ENCODE results near the gene RACK1. TPM values are rescaled to one million over a fixed set of nuclear protein-coding genes. Genes with fewer than 3 reads are reported as not detected.

The RACK1 gene
- total and polyA plus RNA-seq, 12 donors = 581 to 2,221 (median 640) TPM

DNA sequence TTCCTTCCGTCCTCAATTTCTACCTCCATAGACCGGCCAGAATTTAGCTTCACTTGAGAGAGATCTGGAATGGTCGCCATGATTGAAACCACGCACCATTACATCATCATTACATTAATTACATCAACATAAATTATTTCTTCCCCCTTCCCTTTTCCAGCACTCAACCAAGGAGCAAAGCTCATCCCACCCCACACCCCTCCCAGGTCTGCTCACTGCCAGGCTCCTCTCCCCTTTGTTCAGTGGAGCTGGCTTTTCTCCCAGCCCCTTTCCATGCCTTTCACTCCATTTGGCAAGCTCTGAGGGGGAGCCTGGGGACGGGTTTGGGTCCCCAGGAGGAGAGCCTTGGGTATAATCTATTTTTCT lies 8.4 kb downstream of the RACK1 start:
- Histone ChIP-seq H3K4me3 (no peak overlapping the region), H3K36me3 (peaks cover 10 to 100% (median 81%) of the 10 kb centered on the region in 9 donors), H3K9me3 (no peaks in the 10 kb centered on the region), H3K27ac (no peak overlapping the region), H3K27me3 (no peaks in the 10 kb centered on the region), H3K4me1 (peaks cover 0 to 14% (median 5%) of the 10 kb centered on the region in 9 donors)
- intact Hi-C loops (cut with DNase I) = no loop called here
- WGBS, 2 donors = 76 to 81% methylated on average over 5 of the region's 5 CpGs
- TF ChIP-seq, protein P1, sequence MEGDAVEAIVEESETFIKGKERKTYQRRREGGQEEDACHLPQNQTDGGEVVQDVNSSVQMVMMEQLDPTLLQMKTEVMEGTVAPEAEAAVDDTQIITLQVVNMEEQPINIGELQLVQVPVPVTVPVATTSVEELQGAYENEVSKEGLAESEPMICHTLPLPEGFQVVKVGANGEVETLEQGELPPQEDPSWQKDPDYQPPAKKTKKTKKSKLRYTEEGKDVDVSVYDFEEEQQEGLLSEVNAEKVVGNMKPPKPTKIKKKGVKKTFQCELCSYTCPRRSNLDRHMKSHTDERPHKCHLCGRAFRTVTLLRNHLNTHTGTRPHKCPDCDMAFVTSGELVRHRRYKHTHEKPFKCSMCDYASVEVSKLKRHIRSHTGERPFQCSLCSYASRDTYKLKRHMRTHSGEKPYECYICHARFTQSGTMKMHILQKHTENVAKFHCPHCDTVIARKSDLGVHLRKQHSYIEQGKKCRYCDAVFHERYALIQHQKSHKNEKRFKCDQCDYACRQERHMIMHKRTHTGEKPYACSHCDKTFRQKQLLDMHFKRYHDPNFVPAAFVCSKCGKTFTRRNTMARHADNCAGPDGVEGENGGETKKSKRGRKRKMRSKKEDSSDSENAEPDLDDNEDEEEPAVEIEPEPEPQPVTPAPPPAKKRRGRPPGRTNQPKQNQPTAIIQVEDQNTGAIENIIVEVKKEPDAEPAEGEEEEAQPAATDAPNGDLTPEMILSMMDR (IDR thresholded peaks at IDR 0.05) = no peak
- DNase-seq (no peak), ATAC-seq (no peak)

DNA sequence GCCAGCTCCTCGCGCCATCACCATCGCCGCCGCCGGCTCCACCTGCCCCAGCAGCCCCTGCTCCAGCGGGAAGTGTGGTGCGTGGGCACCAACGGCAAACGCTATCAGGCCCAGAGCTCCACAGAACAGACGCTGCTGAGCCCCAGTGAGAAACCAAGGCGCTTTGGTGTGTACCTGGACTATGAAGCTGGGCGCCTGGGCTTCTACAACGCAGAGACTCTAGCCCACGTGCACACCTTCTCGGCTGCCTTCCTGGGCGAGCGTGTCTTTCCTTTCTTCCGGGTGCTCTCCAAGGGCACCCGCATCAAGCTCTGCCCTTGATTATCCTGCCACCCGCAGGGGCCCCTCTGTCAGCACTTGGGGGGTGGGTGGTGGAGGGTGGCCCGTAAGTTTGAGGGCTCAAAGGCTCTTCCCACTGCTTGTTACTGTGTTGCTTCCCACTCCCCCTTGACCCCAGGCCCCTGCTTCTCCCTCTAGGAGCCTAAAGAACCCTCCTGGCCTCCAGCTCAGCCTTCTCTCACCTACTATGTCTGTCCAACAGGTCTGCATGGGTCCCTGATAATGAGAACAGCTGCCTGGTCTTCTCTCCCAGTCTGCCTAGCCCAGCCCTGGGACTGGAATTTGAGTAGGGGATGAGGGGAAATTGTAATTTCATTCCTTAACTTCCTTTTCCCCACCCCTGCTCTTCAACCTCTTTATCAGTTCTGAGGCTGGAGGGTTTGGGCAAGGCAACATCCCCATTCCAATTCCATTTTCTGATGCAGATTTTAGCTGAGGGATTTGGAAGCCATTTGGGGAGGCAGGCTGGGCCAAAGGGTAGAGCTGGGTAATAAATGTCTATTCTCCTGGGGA lies 9.0 kb downstream of the RACK1 start:
- ATAC-seq (peak in 4 of 8 donors; percentile 6 to 18 (median 10)), DNase-seq (no peak)
- TF ChIP-seq, protein P1 (IDR thresholded peaks at IDR 0.05) = no peak
- Histone ChIP-seq H3K9me3 (no peaks in the 10 kb centered on the region), H3K27me3 (no peaks in the 10 kb centered on the region), H3K36me3 (peaks cover 10 to 100% (median 78%) of the 10 kb centered on the region in 9 donors), H3K27ac (no peak overlapping the region), H3K4me1 (peaks cover 0 to 8% (median 0%) of the 10 kb centered on the region in 9 donors), H3K4me3 (no peak overlapping the region)
- intact Hi-C loops (cut with DNase I) = no loop called here
- WGBS, 2 donors = 85% methylated on average over 22 of the region's 22 CpGs

DNA sequence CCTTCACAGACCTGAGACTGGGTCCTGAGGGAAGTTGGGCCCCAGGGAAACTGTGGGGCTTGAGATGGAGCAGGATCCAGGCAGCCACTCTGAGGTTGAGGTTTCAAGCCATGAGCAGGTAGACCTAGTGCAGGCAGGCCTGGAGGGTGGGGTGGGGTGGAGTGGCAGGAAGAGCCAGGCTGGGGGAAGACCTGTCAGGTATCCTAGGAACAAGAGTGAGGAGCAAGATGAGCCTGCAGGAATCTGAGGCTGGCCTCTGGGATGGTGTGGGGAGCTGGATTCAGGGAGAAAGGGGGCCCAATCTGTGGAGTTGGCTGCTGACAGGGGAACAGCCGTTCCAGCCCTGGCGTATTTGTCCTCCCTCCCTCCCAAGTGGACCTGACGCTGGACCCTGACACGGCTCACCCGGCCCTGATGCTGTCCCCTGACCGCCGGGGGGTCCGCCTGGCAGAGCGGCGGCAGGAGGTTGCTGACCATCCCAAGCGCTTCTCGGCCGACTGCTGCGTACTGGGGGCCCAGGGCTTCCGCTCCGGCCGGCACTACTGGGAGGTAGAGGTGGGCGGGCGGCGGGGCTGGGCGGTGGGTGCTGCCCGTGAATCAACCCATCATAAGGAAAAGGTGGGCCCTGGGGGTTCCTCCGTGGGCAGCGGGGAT lies 9.8 kb downstream of the RACK1 start:
- TF ChIP-seq, protein P1 (IDR thresholded peaks at IDR 0.05) = no peak
- ATAC-seq (peak in 2 of 8 donors; percentile 4 to 31), DNase-seq (no peak)
- 90 to 92% methylated on average over 24 of the region's 24 CpGs for WGBS, 2 donors
- no peaks in the 10 kb centered on the region for H3K9me3 ChIP-seq
- H3K4me1 ChIP-seq = peaks cover 0 to 3% (median 0%) of the 10 kb centered on the region in 9 donors
- no peak overlapping the region for H3K27ac ChIP-seq
- no peaks in the 10 kb centered on the region for H3K27me3 ChIP-seq
- peaks cover 9 to 99% (median 70%) of the 10 kb centered on the region in 9 donors for H3K36me3 ChIP-seq
- intact Hi-C loops (cut with DNase I) = no loop called here
- H3K4me3 ChIP-seq = no peak overlapping the region

DNA sequence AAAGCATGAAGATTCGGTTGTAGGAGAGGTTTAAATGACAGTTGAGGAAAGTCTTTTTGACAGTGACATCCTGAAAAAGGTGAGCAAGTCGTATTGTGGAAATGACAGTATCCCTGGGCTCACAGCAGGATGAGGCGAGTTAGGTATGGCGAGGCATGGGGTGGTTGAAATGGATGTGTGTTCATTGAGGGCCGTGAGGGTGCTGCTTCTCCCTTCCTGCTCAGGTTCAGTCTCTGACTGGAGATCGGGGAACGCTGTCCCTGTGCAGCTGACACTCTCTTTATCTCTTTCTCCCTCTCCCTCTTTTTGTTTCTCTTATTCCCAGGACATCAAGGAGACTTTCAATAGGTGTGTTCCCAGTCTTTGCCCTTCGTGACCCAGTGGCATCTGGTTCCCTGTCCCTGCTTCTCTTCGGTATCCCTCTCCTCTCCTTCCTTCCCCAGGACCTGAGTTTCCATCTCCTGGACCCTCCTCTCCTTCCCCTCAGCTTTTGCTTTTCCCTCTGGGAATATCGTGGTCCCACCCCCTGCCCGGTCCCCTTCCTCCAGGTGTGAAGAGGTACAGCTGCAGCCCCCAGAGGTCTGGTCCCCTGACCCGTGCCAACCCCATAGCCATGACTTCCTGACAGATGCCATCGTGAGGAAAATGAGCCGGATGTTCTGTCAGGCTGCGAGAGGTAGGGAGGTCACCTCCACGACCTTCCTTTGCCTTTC lies 10.5 kb downstream of the RACK1 start:
- peak in 1 of 8 donors; percentile 9 for ATAC-seq
- H3K4me1 ChIP-seq = no peaks in the 10 kb centered on the region
- peaks cover 6 to 97% (median 63%) of the 10 kb centered on the region in 9 donors for H3K36me3 ChIP-seq
- H3K27ac ChIP-seq = no peak overlapping the region
- WGBS, 2 donors = 79 to 81% methylated on average over 16 of the region's 16 CpGs
- no peak overlapping the region for H3K4me3 ChIP-seq
- no peaks in the 10 kb centered on the region for H3K9me3 ChIP-seq
- TF ChIP-seq, protein P1 (IDR thresholded peaks at IDR 0.05) = no peak
- intact Hi-C loops (cut with DNase I) = no loop called here
- no peak for DNase-seq
- no peaks in the 10 kb centered on the region for H3K27me3 ChIP-seq

Data from heart right ventricle (tissue), 16 donors.